ENCODE data around the gene DNAAF2. TPM values are rescaled to one million over a fixed set of nuclear protein-coding genes. Genes with fewer than 3 reads are reported as not detected.

Gene DNAAF2
- total and polyA plus RNA-seq, 2 of the 13 experiments (the other 11 are each of a cell fraction or from before 2014, with no cell fraction given), result 6.1 to 13.6 TPM

GRCh38 chr14:49620182-49621113, 14.6 kb downstream of the DNAAF2 start, which contains the start of the genes MGAT2 and RPL36AL (continued):
- TF ChIP-seq GPN1 (CRISPR knock-in tag; IDR thresholded peaks at IDR 0.05; ENCODE audit: borderline replicate concordance) (no peak), EEA1 (CRISPR knock-in tag; IDR thresholded peaks at IDR 0.05; ENCODE audit: borderline replicate concordance) (no peak), KLF15 (CRISPR knock-in tag; IDR thresholded peaks at IDR 0.05; ENCODE audit: borderline replicate concordance) (no peak), ZNF549 (CRISPR knock-in tag; IDR thresholded peaks at IDR 0.05) (no peak), NFIB (CRISPR knock-in tag; IDR thresholded peaks at IDR 0.05; ENCODE audit: borderline replicate concordance) (no peak), ZNF781 (CRISPR knock-in tag; IDR thresholded peaks at IDR 0.05; ENCODE audit: borderline replicate concordance, not compliant biosample characterization) (peak; percentile 78), NR2C2 (CRISPR knock-in tag; IDR thresholded peaks at IDR 0.05; ENCODE audit: borderline replicate concordance) (no peak; the same call in 1 of the 2 replicates), TBL1XR1 (IDR thresholded peaks at IDR 0.05; ENCODE audit: borderline replicate concordance, low read length, partially characterized antibody) (peak; percentile 63), ASH2L (IDR thresholded peaks at IDR 0.05; ENCODE audit: insufficient read length, low read depth, low read length) (peak; percentile 92), ZNF460 (CRISPR knock-in tag; IDR thresholded peaks at IDR 0.05; ENCODE audit: borderline replicate concordance) (no peak), PLSCR1 (CRISPR knock-in tag; IDR thresholded peaks at IDR 0.05; ENCODE audit: borderline replicate concordance) (no peak), XBP1 (CRISPR knock-in tag; IDR thresholded peaks at IDR 0.05) (no peak), MZF1 (CRISPR knock-in tag; IDR thresholded peaks at IDR 0.05; ENCODE audit: borderline replicate concordance) (no peak), SP140L (CRISPR knock-in tag; IDR thresholded peaks at IDR 0.05; ENCODE audit: borderline replicate concordance) (peak; percentile 59; the same call in 1 of the 2 replicates), ZNF615 (CRISPR knock-in tag; IDR thresholded peaks at IDR 0.05; ENCODE audit: borderline replicate concordance) (no peak), FOXK2 (IDR thresholded peaks at IDR 0.05) (no peak), SATB2 (CRISPR knock-in tag; IDR thresholded peaks at IDR 0.05) (0 out of 2 replicates have a peak, but pooled peaks have one; percentile 55), ZNF788 (CRISPR knock-in tag; IDR thresholded peaks at IDR 0.05; ENCODE audit: borderline replicate concordance) (peak; percentile 29; the same call in 1 of the 2 replicates), HNRNPLL (IDR thresholded peaks at IDR 0.05; ENCODE audit: low read depth, low read length, poor library complexity, severe bottlenecking) (peak; percentile 92), LBX2 (CRISPR knock-in tag; IDR thresholded peaks at IDR 0.05; ENCODE audit: borderline replicate concordance) (no peak), ZNF34 (CRISPR knock-in tag; IDR thresholded peaks at IDR 0.05; ENCODE audit: borderline replicate concordance) (no peak), HDAC2 (CRISPR knock-in tag; IDR thresholded peaks at IDR 0.05) (peak; percentile 15; the same call in 1 of the 2 replicates)
- TF ChIP-seq, protein P1, sequence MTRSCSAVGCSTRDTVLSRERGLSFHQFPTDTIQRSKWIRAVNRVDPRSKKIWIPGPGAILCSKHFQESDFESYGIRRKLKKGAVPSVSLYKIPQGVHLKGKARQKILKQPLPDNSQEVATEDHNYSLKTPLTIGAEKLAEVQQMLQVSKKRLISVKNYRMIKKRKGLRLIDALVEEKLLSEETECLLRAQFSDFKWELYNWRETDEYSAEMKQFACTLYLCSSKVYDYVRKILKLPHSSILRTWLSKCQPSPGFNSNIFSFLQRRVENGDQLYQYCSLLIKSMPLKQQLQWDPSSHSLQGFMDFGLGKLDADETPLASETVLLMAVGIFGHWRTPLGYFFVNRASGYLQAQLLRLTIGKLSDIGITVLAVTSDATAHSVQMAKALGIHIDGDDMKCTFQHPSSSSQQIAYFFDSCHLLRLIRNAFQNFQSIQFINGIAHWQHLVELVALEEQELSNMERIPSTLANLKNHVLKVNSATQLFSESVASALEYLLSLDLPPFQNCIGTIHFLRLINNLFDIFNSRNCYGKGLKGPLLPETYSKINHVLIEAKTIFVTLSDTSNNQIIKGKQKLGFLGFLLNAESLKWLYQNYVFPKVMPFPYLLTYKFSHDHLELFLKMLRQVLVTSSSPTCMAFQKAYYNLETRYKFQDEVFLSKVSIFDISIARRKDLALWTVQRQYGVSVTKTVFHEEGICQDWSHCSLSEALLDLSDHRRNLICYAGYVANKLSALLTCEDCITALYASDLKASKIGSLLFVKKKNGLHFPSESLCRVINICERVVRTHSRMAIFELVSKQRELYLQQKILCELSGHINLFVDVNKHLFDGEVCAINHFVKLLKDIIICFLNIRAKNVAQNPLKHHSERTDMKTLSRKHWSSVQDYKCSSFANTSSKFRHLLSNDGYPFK (CRISPR knock-in tag; IDR thresholded peaks at IDR 0.05; ENCODE audit: borderline replicate concordance), result peak; percentile 79; the same call in 1 of the 2 replicates
- TF ChIP-seq, protein P2, sequence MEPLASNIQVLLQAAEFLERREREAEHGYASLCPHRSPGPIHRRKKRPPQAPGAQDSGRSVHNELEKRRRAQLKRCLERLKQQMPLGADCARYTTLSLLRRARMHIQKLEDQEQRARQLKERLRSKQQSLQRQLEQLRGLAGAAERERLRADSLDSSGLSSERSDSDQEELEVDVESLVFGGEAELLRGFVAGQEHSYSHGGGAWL (CRISPR knock-in tag; IDR thresholded peaks at IDR 0.05), result peak; percentile 40
